HepG2 (cell line): ENCODE data around the gene ZNF853. TPM values are rescaled to one million over a fixed set of nuclear protein-coding genes. Genes with fewer than 3 reads are reported as not detected.

Source experiments
- EED ChIP-seq: sonication (generic); formaldehyde crosslinking; IDR thresholded peaks from 2 replicates; pipeline ENCODE4 v1.5.0; 2020; ENCODE audit warnings: mild to moderate bottlenecking, missing genetic modification reagents
- EHMT2 ChIP-seq: fragments of 200-600 bp; sonication (generic); IDR thresholded peaks from 2 replicates; pipeline ENCODE4 v1.7.0; 2017; ENCODE audit warnings: antibody characterized with exemption, low read depth, low read length, borderline replicate concordance
- ELF4 ChIP-seq: sonication (generic); formaldehyde crosslinking; IDR thresholded peaks from 2 replicates; pipeline ENCODE4 v1.5.0; 2020; ENCODE audit warnings: missing genetic modification reagents, mild to moderate bottlenecking, moderate library complexity, borderline replicate concordance
- KAT7 ChIP-seq: IDR thresholded peaks from 2 replicates; pipeline ENCODE4 v1.6.1; 2018; ENCODE audit warnings: borderline replicate concordance, missing compliant biosample characterization
- KLF9 ChIP-seq: IDR thresholded peaks from 2 replicates; pipeline ENCODE4 v1.6.1; 2016; ENCODE audit warnings: low read depth
- PHF8 ChIP-seq: sonication (generic); formaldehyde crosslinking; IDR thresholded peaks from 2 replicates; pipeline ENCODE4 v1.5.0; 2020; ENCODE audit warnings: missing genetic modification reagents
- PRMT3 ChIP-seq: sonication (generic); formaldehyde crosslinking; IDR thresholded peaks from 2 replicates; pipeline ENCODE4 v1.8.1; 2022; ENCODE audit warnings: low read depth, mild to moderate bottlenecking, moderate library complexity, missing genetic modification reagents, borderline replicate concordance
- RBM22 ChIP-seq: fragments of 200-400 bp; formaldehyde crosslinking; optimal IDR thresholded peaks from 2 replicates; pipeline ENCODE3; 2017; ENCODE audit warnings: mild to moderate bottlenecking, low read length, moderate library complexity
- RELA ChIP-seq: sonication (generic); formaldehyde crosslinking; IDR thresholded peaks from 2 replicates; pipeline ENCODE4 v1.4.0; 2020; ENCODE audit warnings: missing genetic modification reagents
- RFX1 ChIP-seq: fragments of 450-650 bp; IDR thresholded peaks from 2 replicates; pipeline ENCODE4 v1.6.1; 2017
- RXRB ChIP-seq: IDR thresholded peaks from 2 replicates; pipeline ENCODE4 v1.6.1; 2016; ENCODE audit warnings: borderline replicate concordance, missing genetic modification reagents, missing compliant biosample characterization
- SKI ChIP-seq: fragments of 450-650 bp; IDR thresholded peaks from one replicate; pipeline ENCODE4 v1.6.1; 2018; ENCODE audit warnings: mild to moderate bottlenecking; ENCODE audit not compliant: partially characterized antibody
- SMARCE1 ChIP-seq: fragments of 450-650 bp; IDR thresholded peaks from 2 replicates; pipeline ENCODE4 v1.6.1; 2017; ENCODE audit warnings: borderline replicate concordance
- SP1 ChIP-seq, 2 experiments: fragments of 450-650 bp in 1 of 2; sonication (generic) in 1 of 2; formaldehyde crosslinking in 1 of 2; IDR thresholded peaks; 2 replicates each; pipeline versions ENCODE4 v1.4.0 to v1.6.1; 2016 to 2020; ENCODE audit warnings: missing genetic modification reagents in 1 of 2
- ZFY ChIP-seq: sonication (generic); formaldehyde crosslinking; IDR thresholded peaks from 2 replicates; pipeline ENCODE4 v1.4.0; 2020; ENCODE audit warnings: missing genetic modification reagents
- ZMAT3 ChIP-seq: sonication (generic); formaldehyde crosslinking; conservative IDR thresholded peaks from 2 replicates; pipeline ENCODE4 v1.7.0; 2021; ENCODE audit warnings: missing genetic modification reagents
- ZNF138 ChIP-seq: sonication (generic); formaldehyde crosslinking; IDR thresholded peaks from 2 replicates; pipeline ENCODE4 v1.5.0; 2020; ENCODE audit warnings: mild to moderate bottlenecking, low read depth, missing genetic modification reagents
- ZNF143 ChIP-seq: sonication (generic); formaldehyde crosslinking; IDR thresholded peaks from 2 replicates; pipeline ENCODE4 v1.4.0; 2020; ENCODE audit warnings: missing genetic modification reagents
- ZNF468 ChIP-seq: sonication (generic); formaldehyde crosslinking; IDR thresholded peaks from 2 replicates; pipeline ENCODE4 v1.8.0; 2022; ENCODE audit warnings: mild to moderate bottlenecking, moderate library complexity, missing genetic modification reagents
- ZNF484 ChIP-seq: sonication (generic); formaldehyde crosslinking; IDR thresholded peaks from 2 replicates; pipeline ENCODE4 v1.5.1; 2020; ENCODE audit warnings: mild to moderate bottlenecking, low read depth, missing genetic modification reagents, borderline replicate concordance
- ZNF562 ChIP-seq: sonication (generic); formaldehyde crosslinking; IDR thresholded peaks from 2 replicates; pipeline ENCODE4 v1.8.0; 2022; ENCODE audit warnings: missing genetic modification reagents, borderline replicate concordance
- ZNF777 ChIP-seq: sonication (generic); formaldehyde crosslinking; IDR thresholded peaks from 2 replicates; pipeline ENCODE4 v1.4.0; 2020; ENCODE audit warnings: missing genetic modification reagents
- ZNF780A ChIP-seq: sonication (generic); formaldehyde crosslinking; IDR thresholded peaks from 2 replicates; pipeline ENCODE4 v1.8.0; 2022; ENCODE audit warnings: mild to moderate bottlenecking, missing genetic modification reagents, moderate library complexity
- ZSCAN29 ChIP-seq: sonication (generic); formaldehyde crosslinking; conservative IDR thresholded peaks from 2 replicates; pipeline ENCODE4 v1.4.0; 2020; ENCODE audit warnings: mild to moderate bottlenecking, missing genetic modification reagents
- polyA plus RNA-seq, 8 experiments: library from polyadenylated mRNA; depleted of rRNA in 3 of 8; stranded (reverse) in 7 of 8; unstranded in 1 of 8; fragments of >200 nt; fragmentation: Illumina TruSeq in 4 of 8; extraction: Trizol in 4 of 8; gene quantifications; 2 replicates each; pipeline versions ENCODE4 v1.2.1 to v1.2.3, GENCODE V29; 2011 to 2016; ENCODE audit warnings: low read depth in 4 of 8, missing spikeins in 1 of 8, mixed read lengths in 1 of 8; ENCODE audit not compliant: insufficient read depth in 1 of 8
- total RNA-seq, 5 experiments: library from RNA; depleted of rRNA; stranded (reverse); fragments of >200 nt; fragmentation: Illumina TruSeq; extraction: Trizol; gene quantifications; 2 replicates each; pipeline ENCODE4 v1.2.3, GENCODE V29; 2016; ENCODE audit warnings: low read depth in 1 of 5
- TF ChIP-seq, protein P1 (sequence below): sonication (generic); formaldehyde crosslinking; IDR thresholded peaks from 2 replicates; pipeline ENCODE4 v1.9.0; 2021; ENCODE audit warnings: missing genetic modification reagents, borderline replicate concordance
- TF ChIP-seq, protein P2 (sequence below): IDR thresholded peaks from 2 replicates; pipeline ENCODE4 v1.6.1; 2016; ENCODE audit warnings: control low read depth
- TF ChIP-seq, protein P3 (sequence below): sonication (generic); formaldehyde crosslinking; IDR thresholded peaks from 2 replicates; pipeline ENCODE4 v1.5.0; 2020; ENCODE audit warnings: mild to moderate bottlenecking, missing genetic modification reagents

The ZNF853 gene
- total and polyA plus RNA-seq, 2 of the 13 experiments (the other 11 are each of a cell fraction or from before 2014, with no cell fraction given): 2.1 to 6.2 TPM

DNA sequence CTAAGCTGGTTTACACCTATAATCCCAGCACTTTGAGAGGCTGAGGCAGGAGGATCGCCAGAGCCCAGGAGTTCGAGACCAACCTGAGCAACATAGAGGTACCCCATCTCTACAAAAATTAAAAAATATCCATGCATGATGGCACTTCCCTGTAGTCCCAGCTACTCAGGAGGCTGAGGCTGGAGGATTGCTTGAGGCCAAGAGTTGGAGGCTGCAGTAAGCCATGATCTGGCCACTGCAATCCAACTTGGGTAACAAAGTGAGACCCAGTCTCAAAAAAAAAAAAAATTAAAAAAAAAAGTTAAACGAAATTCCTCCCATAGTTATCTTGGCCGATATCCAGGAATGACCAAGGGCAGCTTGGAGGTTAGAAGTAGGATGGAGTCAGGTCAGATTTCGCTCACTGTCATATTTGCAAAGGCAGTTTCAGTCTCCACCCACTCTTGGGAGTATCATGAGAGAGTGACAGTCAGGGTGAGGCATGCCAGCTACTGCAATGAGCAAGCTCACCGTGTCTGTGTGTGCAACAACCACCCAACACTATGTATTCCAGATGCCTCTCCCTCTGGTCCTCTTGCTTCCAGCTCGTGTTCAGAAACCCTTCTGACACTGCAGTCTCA is 44.1 kb upstream of the ZNF853 start (continued):
- TF ChIP-seq, protein P1, sequence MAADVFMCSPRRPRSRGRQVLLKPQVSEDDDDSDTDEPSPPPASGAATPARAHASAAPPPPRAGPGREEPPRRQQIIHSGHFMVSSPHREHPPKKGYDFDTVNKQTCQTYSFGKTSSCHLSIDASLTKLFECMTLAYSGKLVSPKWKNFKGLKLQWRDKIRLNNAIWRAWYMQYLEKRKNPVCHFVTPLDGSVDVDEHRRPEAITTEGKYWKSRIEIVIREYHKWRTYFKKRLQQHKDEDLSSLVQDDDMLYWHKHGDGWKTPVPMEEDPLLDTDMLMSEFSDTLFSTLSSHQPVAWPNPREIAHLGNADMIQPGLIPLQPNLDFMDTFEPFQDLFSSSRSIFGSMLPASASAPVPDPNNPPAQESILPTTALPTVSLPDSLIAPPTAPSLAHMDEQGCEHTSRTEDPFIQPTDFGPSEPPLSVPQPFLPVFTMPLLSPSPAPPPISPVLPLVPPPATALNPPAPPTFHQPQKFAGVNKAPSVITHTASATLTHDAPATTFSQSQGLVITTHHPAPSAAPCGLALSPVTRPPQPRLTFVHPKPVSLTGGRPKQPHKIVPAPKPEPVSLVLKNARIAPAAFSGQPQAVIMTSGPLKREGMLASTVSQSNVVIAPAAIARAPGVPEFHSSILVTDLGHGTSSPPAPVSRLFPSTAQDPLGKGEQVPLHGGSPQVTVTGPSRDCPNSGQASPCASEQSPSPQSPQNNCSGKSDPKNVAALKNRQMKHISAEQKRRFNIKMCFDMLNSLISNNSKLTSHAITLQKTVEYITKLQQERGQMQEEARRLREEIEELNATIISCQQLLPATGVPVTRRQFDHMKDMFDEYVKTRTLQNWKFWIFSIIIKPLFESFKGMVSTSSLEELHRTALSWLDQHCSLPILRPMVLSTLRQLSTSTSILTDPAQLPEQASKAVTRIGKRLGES (CRISPR knock-in tag): no peak
- TF ChIP-seq PHF8 (CRISPR knock-in tag) (0 out of 2 replicates have a peak, but pooled peaks have one; percentile 9), ZFY (CRISPR knock-in tag) (no peak), ZNF468 (CRISPR knock-in tag) (no peak), PRMT3 (CRISPR knock-in tag) (no peak), ZSCAN29 (CRISPR knock-in tag) (no peak), RFX1 (no peak), SP1 (IDR thresholded peaks at IDR 0.05) (no peak), SP1 (CRISPR knock-in tag; IDR thresholded peaks at IDR 0.05) (no peak), ZNF562 (CRISPR knock-in tag) (no peak), RXRB (no peak), ZNF143 (CRISPR knock-in tag) (no peak), ELF4 (CRISPR knock-in tag) (no peak), ZNF777 (no peak), ZMAT3 (CRISPR knock-in tag) (no peak), RBM22 (no peak), EED (CRISPR knock-in tag) (no peak), KLF9 (CRISPR knock-in tag) (no peak), EHMT2 (peak; percentile 47; the same call in 1 of the 2 replicates), RELA (CRISPR knock-in tag) (no peak), ZNF138 (no peak), SKI (no peak), KAT7 (no peak), SMARCE1 (no peak), ZNF780A (CRISPR knock-in tag) (no peak), ZNF484 (CRISPR knock-in tag) (no peak)
- TF ChIP-seq, protein P2, sequence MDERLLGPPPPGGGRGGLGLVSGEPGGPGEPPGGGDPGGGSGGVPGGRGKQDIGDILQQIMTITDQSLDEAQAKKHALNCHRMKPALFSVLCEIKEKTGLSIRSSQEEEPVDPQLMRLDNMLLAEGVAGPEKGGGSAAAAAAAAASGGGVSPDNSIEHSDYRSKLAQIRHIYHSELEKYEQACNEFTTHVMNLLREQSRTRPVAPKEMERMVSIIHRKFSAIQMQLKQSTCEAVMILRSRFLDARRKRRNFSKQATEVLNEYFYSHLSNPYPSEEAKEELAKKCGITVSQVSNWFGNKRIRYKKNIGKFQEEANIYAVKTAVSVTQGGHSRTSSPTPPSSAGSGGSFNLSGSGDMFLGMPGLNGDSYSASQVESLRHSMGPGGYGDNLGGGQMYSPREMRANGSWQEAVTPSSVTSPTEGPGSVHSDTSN (CRISPR knock-in tag): no peak
- TF ChIP-seq, protein P3, sequence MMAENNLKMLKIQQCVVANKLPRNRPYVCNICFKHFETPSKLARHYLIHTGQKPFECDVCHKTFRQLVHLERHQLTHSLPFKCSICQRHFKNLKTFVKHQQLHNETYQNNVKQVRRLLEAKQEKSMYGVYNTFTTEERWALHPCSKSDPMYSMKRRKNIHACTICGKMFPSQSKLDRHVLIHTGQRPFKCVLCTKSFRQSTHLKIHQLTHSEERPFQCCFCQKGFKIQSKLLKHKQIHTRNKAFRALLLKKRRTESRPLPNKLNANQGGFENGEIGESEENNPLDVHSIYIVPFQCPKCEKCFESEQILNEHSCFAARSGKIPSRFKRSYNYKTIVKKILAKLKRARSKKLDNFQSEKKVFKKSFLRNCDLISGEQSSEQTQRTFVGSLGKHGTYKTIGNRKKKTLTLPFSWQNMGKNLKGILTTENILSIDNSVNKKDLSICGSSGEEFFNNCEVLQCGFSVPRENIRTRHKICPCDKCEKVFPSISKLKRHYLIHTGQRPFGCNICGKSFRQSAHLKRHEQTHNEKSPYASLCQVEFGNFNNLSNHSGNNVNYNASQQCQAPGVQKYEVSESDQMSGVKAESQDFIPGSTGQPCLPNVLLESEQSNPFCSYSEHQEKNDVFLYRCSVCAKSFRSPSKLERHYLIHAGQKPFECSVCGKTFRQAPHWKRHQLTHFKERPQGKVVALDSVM (CRISPR knock-in tag): peak; percentile 99
